ENCODE data around the gene C6orf136.

C6orf136 gene

DNA sequence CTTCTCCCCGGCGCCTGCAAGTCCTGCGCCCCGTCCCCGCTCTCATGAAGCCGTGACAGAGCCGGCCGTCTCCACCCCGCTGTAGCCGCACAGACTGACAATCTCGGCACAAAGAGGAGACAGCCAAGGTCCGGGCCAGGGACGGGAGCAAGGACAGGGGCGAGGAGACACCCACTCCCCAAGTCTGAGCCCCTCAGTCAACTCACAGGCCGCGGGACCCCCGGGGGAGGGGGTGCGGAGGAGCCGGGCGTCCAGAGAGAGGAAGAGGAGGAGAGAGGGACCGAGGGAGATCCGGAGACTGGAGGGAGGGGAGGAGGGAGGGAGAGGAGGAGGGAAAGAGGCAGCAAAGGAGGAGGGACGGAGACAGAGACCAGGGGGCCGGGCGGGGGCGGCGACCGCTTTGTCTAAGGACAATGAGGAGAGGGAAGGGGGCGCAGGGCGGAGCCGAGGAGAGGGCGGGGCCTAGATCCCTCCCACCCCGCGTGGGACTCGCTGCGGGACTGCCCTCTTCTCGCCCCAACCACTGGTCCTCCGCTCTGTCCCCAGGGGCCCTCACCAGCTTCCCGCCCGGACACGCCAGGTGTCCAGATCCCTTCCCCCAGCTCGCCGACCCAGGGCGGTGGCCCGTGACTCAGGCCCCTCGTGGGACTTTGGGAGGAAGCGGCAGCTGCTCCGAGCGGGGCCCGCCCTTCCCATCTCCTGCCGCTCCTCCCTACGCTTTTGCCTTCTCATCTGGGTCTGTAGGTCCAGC is 40.1 kb downstream of the C6orf136 start:
- peak overlapping the region; percentile 94 to 96 (median 94) for H3K27ac Mint-ChIP-seq
- TF ChIP-seq, protein P1, sequence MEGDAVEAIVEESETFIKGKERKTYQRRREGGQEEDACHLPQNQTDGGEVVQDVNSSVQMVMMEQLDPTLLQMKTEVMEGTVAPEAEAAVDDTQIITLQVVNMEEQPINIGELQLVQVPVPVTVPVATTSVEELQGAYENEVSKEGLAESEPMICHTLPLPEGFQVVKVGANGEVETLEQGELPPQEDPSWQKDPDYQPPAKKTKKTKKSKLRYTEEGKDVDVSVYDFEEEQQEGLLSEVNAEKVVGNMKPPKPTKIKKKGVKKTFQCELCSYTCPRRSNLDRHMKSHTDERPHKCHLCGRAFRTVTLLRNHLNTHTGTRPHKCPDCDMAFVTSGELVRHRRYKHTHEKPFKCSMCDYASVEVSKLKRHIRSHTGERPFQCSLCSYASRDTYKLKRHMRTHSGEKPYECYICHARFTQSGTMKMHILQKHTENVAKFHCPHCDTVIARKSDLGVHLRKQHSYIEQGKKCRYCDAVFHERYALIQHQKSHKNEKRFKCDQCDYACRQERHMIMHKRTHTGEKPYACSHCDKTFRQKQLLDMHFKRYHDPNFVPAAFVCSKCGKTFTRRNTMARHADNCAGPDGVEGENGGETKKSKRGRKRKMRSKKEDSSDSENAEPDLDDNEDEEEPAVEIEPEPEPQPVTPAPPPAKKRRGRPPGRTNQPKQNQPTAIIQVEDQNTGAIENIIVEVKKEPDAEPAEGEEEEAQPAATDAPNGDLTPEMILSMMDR (IDR thresholded peaks at IDR 0.05; ENCODE audit: unreplicated experiment in 3 of 3), result no peak
- peaks cover 5% of the 10 kb centered on the region for H3K36me3 Mint-ChIP-seq (ENCODE audit: low read depth)
- H3K4me1 Mint-ChIP-seq, result peaks cover 81% of the 10 kb centered on the region
- peak overlapping the region; percentile 96 to 98 (median 97) for H3K4me3 Mint-ChIP-seq
- peaks cover 3% of the 10 kb centered on the region for H3K27me3 Mint-ChIP-seq (ENCODE audit: low read depth)
- no peaks in the 10 kb centered on the region for H3K9me3 Mint-ChIP-seq

DNA sequence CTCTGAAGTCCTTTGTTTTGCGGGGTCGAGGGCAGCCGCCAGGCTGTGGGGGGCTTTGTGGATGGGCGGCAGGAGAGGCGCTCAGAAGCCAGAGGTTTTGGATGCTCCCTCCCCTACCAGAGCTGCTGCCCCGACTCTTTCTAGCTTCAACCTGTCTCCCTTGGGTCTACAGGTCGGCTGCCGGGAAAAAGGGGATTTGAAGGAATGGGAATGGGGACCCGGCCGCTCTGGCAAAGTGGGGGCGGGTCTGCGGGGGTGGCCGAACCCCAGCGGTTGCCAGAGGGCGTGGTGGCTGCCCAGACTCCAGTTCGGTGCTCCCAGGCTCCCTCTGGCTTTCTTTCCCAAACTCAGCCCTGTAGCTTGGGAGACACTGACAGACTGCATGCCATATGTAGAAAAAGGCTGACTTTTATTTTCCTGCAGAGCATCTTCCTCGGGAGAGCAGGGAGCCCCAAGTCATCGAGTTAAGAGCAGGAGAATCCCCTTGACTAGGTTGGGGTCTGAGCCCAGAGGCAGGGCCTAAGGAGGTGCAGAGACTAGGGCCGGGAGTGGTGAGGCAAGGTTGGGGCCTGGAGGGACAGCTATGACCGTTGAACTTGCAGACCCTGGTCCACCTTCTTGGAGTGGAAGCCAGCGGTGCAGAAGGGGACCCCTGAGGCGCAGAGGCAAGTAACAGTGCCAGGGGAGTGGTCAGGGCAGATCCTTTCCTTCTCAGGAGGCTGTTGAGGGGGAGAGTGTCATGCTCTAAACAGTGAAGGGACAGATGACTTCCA is 40.9 kb downstream of the C6orf136 start:
- Mint-ChIP-seq H3K9me3 (no peaks in the 10 kb centered on the region), H3K27ac (peak overlapping the region; percentile 94 to 96 (median 94)), H3K4me1 (peaks cover 77% of the 10 kb centered on the region), H3K36me3 (ENCODE audit: low read depth) (peaks cover 5% of the 10 kb centered on the region), H3K27me3 (ENCODE audit: low read depth) (peaks cover 3% of the 10 kb centered on the region), H3K4me3 (peak overlapping the region; percentile 96 to 98 (median 97))
- TF ChIP-seq, protein P1 (IDR thresholded peaks at IDR 0.05; ENCODE audit: unreplicated experiment in 3 of 3), result no peak

DNA sequence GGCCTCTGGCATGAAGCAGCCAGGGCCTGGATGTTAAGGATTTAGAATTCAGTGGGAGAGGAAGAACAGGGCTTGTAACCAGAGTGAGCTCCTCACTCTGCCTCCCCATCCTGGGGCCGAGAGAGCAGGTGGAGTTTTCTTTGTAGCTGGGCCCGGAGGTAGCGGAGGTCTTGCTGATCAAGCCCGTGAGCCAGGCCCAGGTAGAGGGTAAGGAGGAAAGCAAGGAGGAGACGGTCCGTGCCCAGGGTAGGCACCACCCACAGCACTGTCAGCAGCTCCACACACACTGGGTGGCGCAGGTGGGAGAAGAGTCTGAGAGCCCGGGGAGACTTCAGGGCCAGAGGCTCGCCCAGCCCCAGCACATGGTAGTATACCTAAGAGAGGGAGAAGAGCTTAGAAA is 41.6 kb downstream of the C6orf136 start:
- peaks cover 3% of the 10 kb centered on the region for H3K27me3 Mint-ChIP-seq (ENCODE audit: low read depth)
- no peaks in the 10 kb centered on the region for H3K9me3 Mint-ChIP-seq
- H3K4me3 Mint-ChIP-seq, result peak overlapping the region; percentile 96 to 98 (median 97)
- peaks cover 70% of the 10 kb centered on the region for H3K4me1 Mint-ChIP-seq
- peak overlapping the region; percentile 94 to 96 (median 94) for H3K27ac Mint-ChIP-seq
- TF ChIP-seq, protein P1 (IDR thresholded peaks at IDR 0.05; ENCODE audit: unreplicated experiment in 3 of 3), result no peak
- peaks cover 5% of the 10 kb centered on the region for H3K36me3 Mint-ChIP-seq (ENCODE audit: low read depth)

DNA sequence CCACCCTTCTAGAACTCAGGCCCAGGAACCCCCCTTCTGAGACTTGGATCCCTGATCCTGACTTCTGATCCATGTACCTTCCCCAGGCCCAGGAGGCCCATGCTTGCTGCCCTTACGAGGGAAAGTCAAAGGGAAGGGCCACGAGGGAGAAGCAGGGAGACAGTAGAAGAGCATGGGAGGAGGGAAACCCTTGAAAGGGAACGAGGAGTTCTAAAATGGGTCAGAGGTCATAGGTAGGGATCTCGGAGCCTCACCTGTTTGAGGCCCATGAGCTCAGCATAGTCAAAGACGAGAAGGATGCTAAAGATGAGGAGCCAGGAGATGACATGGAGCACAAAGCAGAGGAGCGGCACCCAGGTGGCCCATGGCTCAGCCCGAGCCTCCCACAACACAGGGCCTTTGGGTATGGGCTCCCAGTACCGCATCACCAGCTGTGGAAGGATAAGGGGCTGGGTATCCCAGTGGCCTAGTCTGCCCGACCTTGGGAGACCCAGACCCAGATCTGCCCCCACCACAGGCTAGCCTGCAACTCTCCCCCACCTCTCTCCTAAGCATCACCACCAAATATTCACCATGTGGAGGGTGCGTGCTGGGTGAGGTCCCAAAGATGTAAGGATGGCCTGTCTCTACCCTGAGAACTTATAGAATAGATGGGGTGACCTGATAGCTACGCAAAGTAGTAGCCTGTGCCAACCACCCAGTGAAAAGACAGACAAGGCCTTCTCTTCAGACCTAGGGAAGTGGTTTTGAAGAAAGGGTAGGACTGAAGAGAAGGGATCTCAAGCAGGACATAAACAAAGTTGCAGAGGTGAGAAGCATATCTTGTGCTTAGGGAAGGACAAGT is 42.3 kb downstream of the C6orf136 start:
- no peaks in the 10 kb centered on the region for H3K9me3 Mint-ChIP-seq
- H3K27ac Mint-ChIP-seq, result peak overlapping the region; percentile 94 to 96 (median 95)
- peaks cover 5% of the 10 kb centered on the region for H3K36me3 Mint-ChIP-seq (ENCODE audit: low read depth)
- peaks cover 3% of the 10 kb centered on the region for H3K27me3 Mint-ChIP-seq (ENCODE audit: low read depth)
- peak overlapping the region; percentile 96 to 98 (median 97) for H3K4me3 Mint-ChIP-seq
- TF ChIP-seq, protein P1 (IDR thresholded peaks at IDR 0.05; ENCODE audit: unreplicated experiment in 3 of 3), result no peak
- peaks cover 63% of the 10 kb centered on the region for H3K4me1 Mint-ChIP-seq

DNA sequence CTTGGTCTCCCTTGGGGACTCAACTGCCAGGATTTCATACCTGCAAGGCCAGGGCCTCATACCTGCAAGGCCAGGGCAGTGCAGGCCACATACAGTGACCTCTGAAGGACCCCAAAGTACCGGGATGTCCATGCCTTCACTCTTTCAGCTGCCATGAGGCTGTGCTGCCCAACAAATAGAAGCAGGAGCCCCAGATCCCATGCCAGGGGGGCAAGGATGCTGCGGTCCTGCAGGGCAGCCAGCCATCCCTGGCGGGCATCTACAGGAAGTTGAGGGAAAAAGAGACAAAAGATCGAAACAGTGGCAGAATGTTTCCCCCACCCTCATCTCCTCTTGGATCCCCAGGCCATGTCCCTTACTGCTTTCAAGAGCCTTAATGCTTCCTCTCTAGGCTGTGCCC is 43.1 kb downstream of the C6orf136 start:
- TF ChIP-seq, protein P1 (IDR thresholded peaks at IDR 0.05; ENCODE audit: unreplicated experiment in 3 of 3), result no peak
- H3K4me1 Mint-ChIP-seq, result peaks cover 58% of the 10 kb centered on the region
- peak overlapping the region; percentile 94 to 96 (median 95) for H3K27ac Mint-ChIP-seq
- no peaks in the 10 kb centered on the region for H3K9me3 Mint-ChIP-seq
- H3K4me3 Mint-ChIP-seq, result peak overlapping the region; percentile 93 to 96 (median 94)
- peaks cover 3% of the 10 kb centered on the region for H3K27me3 Mint-ChIP-seq (ENCODE audit: low read depth)
- H3K36me3 Mint-ChIP-seq (ENCODE audit: low read depth), result peaks cover 4% of the 10 kb centered on the region
